DLD1 (cell line): ENCODE data around the gene SLC22A4.

Source experiments
- in situ Hi-C: cut with HindIII; loops from 2 replicates; pipeline ENCODE4 v1.10.0; 2017; ENCODE audit warnings: low sequenced_read_pairs

Gene SLC22A4

GRCh38 chr5:132293992-132294727 lies at the start of gene SLC22A4:
TSS of gene SLC22A4 (plus strand) at chr5:132294394. CDS start at chr5:132294617, 223 bp downstream.
- in situ Hi-C loops = no loop called here

- in situ Hi-C loops = no loop called here
Measured at GRCh38 chr5:132245593-132245992, 48.6 kb upstream of the SLC22A4 start.

- in situ Hi-C loops = no loop called here
Measured at GRCh38 chr5:132246806-132247205, 47.4 kb upstream of the SLC22A4 start.

- in situ Hi-C loops = no loop called here
Measured at GRCh38 chr5:132250547-132250946, 43.6 kb upstream of the SLC22A4 start.

- in situ Hi-C loops = no loop called here
Measured at GRCh38 chr5:132251220-132251725, 42.9 kb upstream of the SLC22A4 start.

- in situ Hi-C loops = no loop called here
Measured at GRCh38 chr5:132253008-132253441, 41.2 kb upstream of the SLC22A4 start.

- in situ Hi-C loops = no loop called here
Measured at GRCh38 chr5:132253452-132254320, 40.5 kb upstream of the SLC22A4 start.

- in situ Hi-C loops = no loop called here
Measured at GRCh38 chr5:132254321-132254977, 39.7 kb upstream of the SLC22A4 start.

- in situ Hi-C loops = no loop called here
Measured at GRCh38 chr5:132256086-132256782, 38.0 kb upstream of the SLC22A4 start.

- in situ Hi-C loops = no loop called here
Measured at GRCh38 chr5:132256783-132257130, 37.4 kb upstream of the SLC22A4 start.

- in situ Hi-C loops = no loop called here
Measured at GRCh38 chr5:132257131-132258101, 36.8 kb upstream of the SLC22A4 start, which contains the start of gene PDLIM4. TSS of gene PDLIM4 (plus strand) at chr5:132257696. CDS start at chr5:132257735, 39 bp downstream.

GRCh38 chr5:132258102-132259068 lies 35.8 kb upstream of the SLC22A4 start:
- in situ Hi-C loops = no loop called here

- in situ Hi-C loops = no loop called here
Measured at GRCh38 chr5:132259069-132259851, 34.9 kb upstream of the SLC22A4 start.

- in situ Hi-C loops = no loop called here
Measured at GRCh38 chr5:132260051-132260450, 34.1 kb upstream of the SLC22A4 start.

- in situ Hi-C loops = no loop called here
Measured at GRCh38 chr5:132260714-132261551, 33.3 kb upstream of the SLC22A4 start.
